Ovary (tissue), 9 donors: Measurements from ENCODE around the gene RUNX1. TPM values are rescaled to one million over a fixed set of nuclear protein-coding genes. Genes with fewer than 3 reads are reported as not detected.

Experiments
- DNase-seq, 5 donors: peaks; one replicate each; pipeline ENCODE4 v3.0.0-alpha.2; 2019 to 2020
- H3K27ac ChIP-seq, 2 donors: fragments of 200-600 bp; one replicate each; pipeline versions ENCODE4 v1.5.1 to v1.8.0; 2019 to 2022
- H3K27me3 ChIP-seq: fragments of 200-600 bp; one replicate; pipeline ENCODE4 v1.8.0; 2022
- H3K36me3 ChIP-seq: fragments of 200-600 bp; sonication (generic); one replicate; pipeline ENCODE4 v1.5.1; 2019
- H3K4me1 ChIP-seq: one replicate; pipeline ENCODE4 v1.8.1; 2013; ENCODE audit warnings: mild to moderate bottlenecking, moderate library complexity; ENCODE audit not compliant: insufficient read depth
- H3K4me3 ChIP-seq: fragments of 200-600 bp; sonication (generic); one replicate; pipeline ENCODE4 v1.5.1; 2017
- H3K9me3 ChIP-seq, 2 donors: fragments of 200-600 bp in 1 of 2; sonication (generic) in 1 of 2; one replicate each; pipeline versions ENCODE4 v1.5.1 to v1.8.1; 2013 to 2019; ENCODE audit warnings: mild to moderate bottlenecking in 1 of 2, moderate library complexity in 1 of 2
- CTCF ChIP-seq, 3 donors: fragments of 450-650 bp in 2 of 3; fragments of 200-600 bp in 1 of 3; IDR thresholded peaks; one replicate each; pipeline versions ENCODE4 v1.5.1 to v1.8.0; 2016 to 2022; ENCODE audit warnings: antibody characterized with exemption in 3 of 3, mild to moderate bottlenecking in 1 of 3
- EP300 ChIP-seq: sonication (generic); formaldehyde crosslinking; IDR thresholded peaks from one replicate; pipeline ENCODE4 v1.6.1; 2017; ENCODE audit warnings: antibody characterized with exemption
- POLR2A ChIP-seq: fragments of 450-650 bp; IDR thresholded peaks from one replicate; pipeline ENCODE4 v1.6.1; 2017; ENCODE audit warnings: antibody characterized with exemption, mild to moderate bottlenecking, moderate library complexity
- WGBS, 3 donors: extraction: QIAGEN DNeasy Blood & Tissue Kit in 1 of 3; methylation state at CpG; one replicate each; pipeline versions ENCODE4 v1.1.5 to v1.1.7; 2013 to 2017; 5-methylcytosine and 5-hydroxymethylcytosine counted together
- intact Hi-C, 4 donors: fragments of 100-400 bp; cut with DNase I; formaldehyde crosslinking; loops; one replicate each; pipeline versions ENCODE4 v1.11.0 to v1.15.1; 2022 to 2023
- polyA plus RNA-seq, 2 donors: library from polyadenylated mRNA; stranded (reverse); fragments of 200-250 nt in 1 of 2; fragments of 350-450 nt in 1 of 2; fragmentation: Illumina TruSeq in 1 of 2; extraction: RNeasy Lipid Tissue Mini Kit (QIAGEN cat#74804) in 1 of 2; gene quantifications; one replicate each; pipeline ENCODE4 v1.2.3, GENCODE V29; 2013 to 2014
- total RNA-seq, 7 donors: library from RNA; depleted of rRNA in 2 of 7; stranded (reverse); fragments of >200 nt in 2 of 7; fragmentation: NEBNext Ultra II Directional in 3 of 7; extraction: Animal tissue kit (Norgen Biotek cat#: 25700) in 3 of 7; gene quantifications; one replicate each; pipeline versions ENCODE4 v1.1.0 to v1.2.4, GENCODE V29; 2016 to 2023
- donor health status: DM: no; HTN: no; CAD: no; lungs with moderate emphysema.
- donor health status: DM: no; HTN: no; CAD: no.
- donor health status: Bipolar disorder and iron deficiency.
- donor health status: DM: yes; HTN: yes; CAD: no.
- donor health status: DM: no; HTN: no; CAD: no.
- donor health status: DM: yes; HTN: yes; CAD: no.

Gene RUNX1
- total and polyA plus RNA-seq, 9 donors: 6.0 to 27.4 (median 17.8) TPM

GRCh38 chr21:34819357-34819999, 229.6 kb downstream of the RUNX1 start:
- no peaks in the 10 kb centered on the region for H3K36me3 ChIP-seq
- no peaks in the 10 kb centered on the region for H3K9me3 ChIP-seq
- H3K4me1 ChIP-seq: peaks cover 4% of the 10 kb centered on the region
- DNase-seq: no peak
- WGBS, 3 donors: 86 to 91% (median 89%) methylated on average over 15 of the region's 15 CpGs
- H3K27ac ChIP-seq: no peak overlapping the region
- no peak overlapping the region for H3K4me3 ChIP-seq
- no peaks in the 10 kb centered on the region for H3K27me3 ChIP-seq
- intact Hi-C loops: no loop called here
- TF ChIP-seq EP300 (no peak), POLR2A (no peak), CTCF (IDR thresholded peaks at IDR 0.05) (no peak)

- TF ChIP-seq CTCF (IDR thresholded peaks at IDR 0.05) (no peak), POLR2A (no peak), EP300 (no peak)
- no peak overlapping the region for H3K4me3 ChIP-seq
- peaks cover 4% of the 10 kb centered on the region for H3K4me1 ChIP-seq
- no peaks in the 10 kb centered on the region for H3K9me3 ChIP-seq
- no peaks in the 10 kb centered on the region for H3K27me3 ChIP-seq
- no peak overlapping the region for H3K27ac ChIP-seq
- intact Hi-C loops: no loop called here
- no peak for DNase-seq
- H3K36me3 ChIP-seq: no peaks in the 10 kb centered on the region
- WGBS, 3 donors: 17 to 22% (median 18%) methylated on average over 8 of the region's 8 CpGs
Observed at GRCh38 chr21:34818662-34819158, 230.4 kb downstream of the RUNX1 start.

GRCh38 chr21:34817821-34818661, 231.1 kb downstream of the RUNX1 start:
- no peak for TF ChIP-seq POLR2A
- no peak for TF ChIP-seq EP300
- no peak for TF ChIP-seq CTCF (IDR thresholded peaks at IDR 0.05)
- Histone ChIP-seq H3K4me1 (peaks cover 4% of the 10 kb centered on the region), H3K36me3 (no peaks in the 10 kb centered on the region), H3K27me3 (no peaks in the 10 kb centered on the region), H3K9me3 (no peaks in the 10 kb centered on the region), H3K4me3 (no peak overlapping the region), H3K27ac (no peak overlapping the region)
- no peak for DNase-seq
- intact Hi-C loops: no loop called here
- 65 to 71% (median 70%) methylated on average over 16 of the region's 16 CpGs for WGBS, 3 donors

GRCh38 chr21:34815831-34816705, 233.0 kb downstream of the RUNX1 start:
- DNase-seq: no peak
- Histone ChIP-seq H3K9me3 (no peaks in the 10 kb centered on the region), H3K27ac (no peak overlapping the region), H3K4me1 (peaks cover 4% of the 10 kb centered on the region), H3K4me3 (no peak overlapping the region), H3K36me3 (no peaks in the 10 kb centered on the region), H3K27me3 (no peaks in the 10 kb centered on the region)
- TF ChIP-seq POLR2A (no peak), CTCF (IDR thresholded peaks at IDR 0.05) (no peak), EP300 (no peak)
- intact Hi-C loops: no loop called here
- 92 to 93% (median 92%) methylated on average over 9 of the region's 9 CpGs for WGBS, 3 donors
